Measurements from ENCODE around the gene PTPN22. TPM values are rescaled to one million over a fixed set of nuclear protein-coding genes. Genes with fewer than 3 reads are reported as not detected.

Gene PTPN22
- total and polyA plus RNA-seq, 7 experiments from 2014 or later, result 22.2 to 76.7 (median 29.7) TPM

GRCh38 chr1:113870778-113871177 lies 734 bp downstream of the PTPN22 start:
- no peaks in the 10 kb centered on the region for H3K36me3 ChIP-seq (ENCODE audit: control insufficient read depth in 2 of 3, insufficient read depth in 3 of 3, low read length in 3 of 3)
- CTCF ChIA-PET, result interaction anchor here (0.7 to 1.6 kb wide), 3 partner anchors 10 to 35 kb away, joined by 3 to 7 read pairs (median 4); partner anchors contain the start of gene AP4B1
- intact Hi-C loops (cut with micrococcal nuclease), result loop anchor here (1.0 to 5.0 kb wide), 13 partner anchors 17 to 1252 kb away; partner anchors contain the start of genes CAPZA1 (in 2 of the 2), ST7L (in 2 of the 2), AP4B1 (in 1 of the 2) and BCL2L15 (in 1 of the 2)

GRCh38 chr1:113868387-113869083 lies 3.0 kb downstream of the PTPN22 start:
- Mint-ChIP-seq H3K4me3 (peak overlapping the region; percentile 41 to 95 (median 86)), H3K9me3 (no peaks in the 10 kb centered on the region), H3K4me1 (peaks cover 35 to 74% (median 65%) of the 10 kb centered on the region in 7 donors), H3K36me3 (peaks cover 0 to 26% (median 16%) of the 10 kb centered on the region in 5 donors), H3K27ac (peak overlapping the region in 8 of 9 donors; percentile 46 to 86 (median 76)), H3K27me3 (no peaks in the 10 kb centered on the region)
- POLR2A ChIA-PET, result interaction anchor here (1.0 to 3.3 kb wide), 7 partner anchors 11 to 61 kb away, joined by 3 to 19 read pairs (median 7); partner anchors contain the start of genes AP4B1, HIPK1 and RSBN1
- no peaks in the 10 kb centered on the region for H3K27me3 ChIP-seq (ENCODE audit: control insufficient read depth in 2 of 2, insufficient read depth in 2 of 2, low read length in 2 of 2)
- ATAC-seq, result no peak
- H3K9me3 ChIP-seq (ENCODE audit: control insufficient read depth in 2 of 3, low read length in 3 of 3), result no peaks in the 10 kb centered on the region
- H3K4me3 ChIP-seq (ENCODE audit: low read length), result no peak overlapping the region
- H3K36me3 ChIP-seq (ENCODE audit: control insufficient read depth in 2 of 3, insufficient read depth in 3 of 3, low read length in 3 of 3), result peaks cover 0 to under 1% (median 0%) of the 10 kb centered on the region in 3 experiments
- H3K4me1 ChIP-seq (ENCODE audit: control insufficient read depth in 2 of 2, insufficient read depth in 2 of 2, low read length in 2 of 2), result peaks cover 26 to 46% of the 10 kb centered on the region in 2 donors
- intact Hi-C loops (cut with micrococcal nuclease), result no loop called here
- H3K27ac ChIP-seq (ENCODE audit: low read depth, low read length), result no peak overlapping the region
- DNase-seq, result peak in 1 of 9 donors; percentile 20
- CTCF ChIA-PET, result interaction anchor here (0.6 to 1.3 kb wide), 5 partner anchors 18 to 189 kb away, joined by 3 to 4 read pairs (median 3); partner anchors contain the start of gene BCL2L15

More at GRCh38 chr1:113870778-113871177, 734 bp downstream of the PTPN22 start:
- H3K36me3 Mint-ChIP-seq, result peaks cover 0 to 20% (median 7%) of the 10 kb centered on the region in 5 donors
- H3K9me3 Mint-ChIP-seq, result peaks cover 0 to 3% (median 0%) of the 10 kb centered on the region in 11 donors
- peak overlapping the region; percentile 82 to 95 (median 92) for H3K4me3 Mint-ChIP-seq
- ATAC-seq, result no peak
- Histone ChIP-seq H3K4me3 (ENCODE audit: low read length) (peak overlapping the region; percentile 81), H3K27ac (ENCODE audit: low read depth, low read length) (peak overlapping the region; percentile 87), H3K9me3 (ENCODE audit: control insufficient read depth in 2 of 3, low read length in 3 of 3) (no peaks in the 10 kb centered on the region), H3K4me1 (ENCODE audit: control insufficient read depth in 2 of 2, insufficient read depth in 2 of 2, low read length in 2 of 2) (peaks cover 30 to 62% of the 10 kb centered on the region in 2 donors), H3K27me3 (ENCODE audit: control insufficient read depth in 2 of 2, insufficient read depth in 2 of 2, low read length in 2 of 2) (no peaks in the 10 kb centered on the region)
- H3K27ac Mint-ChIP-seq, result peak overlapping the region; percentile 91 to 99 (median 95)
- no peaks in the 10 kb centered on the region for H3K27me3 Mint-ChIP-seq
- DNase-seq, result peak in 1 of 9 donors; percentile 8
- POLR2A ChIA-PET, result interaction anchor here (1.1 to 3.3 kb wide), 5 partner anchors 9 to 59 kb away, joined by 3 to 19 read pairs (median 9); partner anchors contain the start of genes AP4B1 and HIPK1
- peaks cover 40 to 79% (median 74%) of the 10 kb centered on the region in 7 donors for H3K4me1 Mint-ChIP-seq

GRCh38 chr1:113861641-113862040 lies 9.9 kb downstream of the PTPN22 start:
- Histone ChIP-seq H3K9me3 (ENCODE audit: control insufficient read depth in 2 of 3, low read length in 3 of 3) (no peaks in the 10 kb centered on the region), H3K36me3 (ENCODE audit: control insufficient read depth in 2 of 3, insufficient read depth in 3 of 3, low read length in 3 of 3) (peaks cover 0 to 23% (median 5%) of the 10 kb centered on the region in 3 experiments), H3K27me3 (ENCODE audit: control insufficient read depth in 2 of 2, insufficient read depth in 2 of 2, low read length in 2 of 2) (no peaks in the 10 kb centered on the region), H3K4me3 (ENCODE audit: low read length) (no peak overlapping the region), H3K27ac (ENCODE audit: low read depth, low read length) (no peak overlapping the region), H3K4me1 (ENCODE audit: control insufficient read depth in 2 of 2, insufficient read depth in 2 of 2, low read length in 2 of 2) (peaks cover 0 to 30% of the 10 kb centered on the region in 2 donors)
- Mint-ChIP-seq H3K9me3 (no peaks in the 10 kb centered on the region), H3K4me3 (no peak overlapping the region), H3K4me1 (peaks cover 23 to 57% (median 47%) of the 10 kb centered on the region in 7 donors), H3K27ac (peak overlapping the region in 6 of 9 donors; percentile 0 to 77 (median 54)), H3K27me3 (no peaks in the 10 kb centered on the region), H3K36me3 (peaks cover 1 to 51% (median 35%) of the 10 kb centered on the region in 5 donors)
- CTCF ChIA-PET, result no interaction called here
- DNase-seq, result no peak
- ATAC-seq, result no peak
- intact Hi-C loops (cut with micrococcal nuclease), result no loop called here
- POLR2A ChIA-PET, result no interaction called here

GRCh38 chr1:113860891-113861290 lies 10.6 kb downstream of the PTPN22 start:
- intact Hi-C loops (cut with micrococcal nuclease), result no loop called here
- H3K4me1 ChIP-seq (ENCODE audit: control insufficient read depth in 2 of 2, insufficient read depth in 2 of 2, low read length in 2 of 2), result peaks cover 0 to 30% of the 10 kb centered on the region in 2 donors
- ChIA-PET CTCF (interaction anchor here (1.0 kb wide), 1 partner anchor 10 kb away, joined by 3 read pairs; no protein-coding TSS in a partner anchor), POLR2A (interaction anchor here (1.3 kb wide), 1 partner anchor 33 kb away, joined by 3 read pairs; no protein-coding TSS in a partner anchor)
- DNase-seq, result no peak
- Mint-ChIP-seq H3K36me3 (peaks cover 9 to 56% (median 40%) of the 10 kb centered on the region in 5 donors), H3K9me3 (no peaks in the 10 kb centered on the region), H3K4me1 (peaks cover 28 to 58% (median 45%) of the 10 kb centered on the region in 7 donors), H3K27me3 (no peaks in the 10 kb centered on the region), H3K4me3 (peak overlapping the region in 1 of 10 donors; percentile 29), H3K27ac (peak overlapping the region in 6 of 9 donors; percentile 0 to 77 (median 22))
- H3K4me3 ChIP-seq (ENCODE audit: low read length), result no peak overlapping the region
- no peaks in the 10 kb centered on the region for H3K27me3 ChIP-seq (ENCODE audit: control insufficient read depth in 2 of 2, insufficient read depth in 2 of 2, low read length in 2 of 2)
- ATAC-seq, result no peak
- H3K9me3 ChIP-seq (ENCODE audit: control insufficient read depth in 2 of 3, low read length in 3 of 3), result no peaks in the 10 kb centered on the region
- no peak overlapping the region for H3K27ac ChIP-seq (ENCODE audit: low read depth, low read length)
- H3K36me3 ChIP-seq (ENCODE audit: control insufficient read depth in 2 of 3, insufficient read depth in 3 of 3, low read length in 3 of 3), result peaks cover 0 to 30% (median 5%) of the 10 kb centered on the region in 3 experiments

DNA sequence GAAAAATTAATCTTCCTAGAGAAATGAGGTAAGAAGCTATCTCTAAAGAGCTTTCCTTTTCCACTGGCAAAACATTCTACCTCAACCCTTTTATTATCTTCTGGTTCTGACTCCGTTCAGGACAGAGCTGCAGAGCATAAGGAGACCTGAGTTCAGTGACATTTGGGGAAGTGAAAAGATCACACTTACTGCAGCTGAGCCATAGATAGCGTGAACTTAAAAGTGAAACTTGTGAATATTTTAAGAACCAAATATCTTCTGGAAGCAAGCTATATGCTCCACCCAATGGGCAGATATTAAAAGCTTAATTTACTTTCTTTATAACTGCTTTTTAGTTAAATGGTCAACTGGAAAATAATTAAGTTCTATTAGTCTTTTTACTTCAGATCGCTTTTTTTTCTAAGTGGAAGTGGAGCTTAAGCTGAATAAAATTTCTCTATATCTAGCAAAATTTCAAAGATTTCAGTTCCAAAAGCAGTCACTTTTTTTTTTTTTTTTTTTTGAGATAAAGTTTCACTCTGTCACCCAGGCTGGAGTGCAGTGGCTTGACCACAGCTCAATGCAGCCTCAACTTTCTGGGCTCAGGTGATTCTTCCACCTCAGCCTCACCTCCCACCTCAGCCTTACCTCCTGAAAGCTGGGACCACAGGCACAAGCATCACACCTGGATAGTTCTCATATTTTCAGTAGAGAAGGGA lies 11.9 kb downstream of the PTPN22 start:
- H3K27ac ChIP-seq (ENCODE audit: low read depth, low read length), result no peak overlapping the region
- POLR2A ChIA-PET, result interaction anchor here (0.7 to 1.3 kb wide), 2 partner anchors 34 to 45 kb away, joined by 3 to 6 read pairs; partner anchors contain the start of gene AP4B1

GRCh38 chr1:113858982-113859381 lies 12.5 kb downstream of the PTPN22 start:
- peak overlapping the region in 1 of 10 donors; percentile 14 for H3K4me3 Mint-ChIP-seq
- no peaks in the 10 kb centered on the region for H3K9me3 ChIP-seq (ENCODE audit: control insufficient read depth in 2 of 3, low read length in 3 of 3)
- DNase-seq, result no peak

More for the DNA sequence above, 11.9 kb downstream of the PTPN22 start:
- intact Hi-C loops (cut with micrococcal nuclease), result no loop called here
- Histone ChIP-seq H3K4me3 (ENCODE audit: low read length) (no peak overlapping the region), H3K4me1 (ENCODE audit: control insufficient read depth in 2 of 2, insufficient read depth in 2 of 2, low read length in 2 of 2) (peaks cover 0 to 25% of the 10 kb centered on the region in 2 donors), H3K9me3 (ENCODE audit: control insufficient read depth in 2 of 3, low read length in 3 of 3) (no peaks in the 10 kb centered on the region), H3K36me3 (ENCODE audit: control insufficient read depth in 2 of 3, insufficient read depth in 3 of 3, low read length in 3 of 3) (peaks cover 0 to 42% (median 5%) of the 10 kb centered on the region in 3 experiments), H3K27me3 (ENCODE audit: control insufficient read depth in 2 of 2, insufficient read depth in 2 of 2, low read length in 2 of 2) (no peaks in the 10 kb centered on the region)
- no peaks in the 10 kb centered on the region for H3K9me3 Mint-ChIP-seq
- peaks cover 21 to 47% (median 33%) of the 10 kb centered on the region in 7 donors for H3K4me1 Mint-ChIP-seq
- peak overlapping the region in 8 of 10 donors; percentile 2 to 70 (median 34) for H3K4me3 Mint-ChIP-seq
- CTCF ChIA-PET, result interaction anchor here (1.0 to 1.1 kb wide), 2 partner anchors 10 to 11 kb away, joined by 3 to 5 read pairs; no protein-coding TSS in a partner anchor
- H3K27ac Mint-ChIP-seq, result peak overlapping the region in 8 of 9 donors; percentile 10 to 73 (median 46)
- peak; percentile 78 for ATAC-seq
- DNase-seq, result no peak
- no peaks in the 10 kb centered on the region for H3K27me3 Mint-ChIP-seq
- H3K36me3 Mint-ChIP-seq, result peaks cover 12 to 54% (median 42%) of the 10 kb centered on the region in 5 donors

More at GRCh38 chr1:113858982-113859381, 12.5 kb downstream of the PTPN22 start:
- Mint-ChIP-seq H3K27ac (peak overlapping the region in 8 of 9 donors; percentile 10 to 87 (median 38)), H3K36me3 (peaks cover 14 to 61% (median 48%) of the 10 kb centered on the region in 5 donors), H3K4me1 (peaks cover 20 to 47% (median 34%) of the 10 kb centered on the region in 7 donors), H3K9me3 (no peaks in the 10 kb centered on the region), H3K27me3 (no peaks in the 10 kb centered on the region)
- CTCF ChIA-PET, result interaction anchor here (1.1 kb wide), 1 partner anchor 9 kb away, joined by 5 read pairs; no protein-coding TSS in a partner anchor
- POLR2A ChIA-PET, result interaction anchor here (1.3 kb wide), 1 partner anchor 46 kb away, joined by 3 read pairs; the partner anchor contains the start of gene AP4B1
- H3K27ac ChIP-seq (ENCODE audit: low read depth, low read length), result no peak overlapping the region
- H3K36me3 ChIP-seq (ENCODE audit: control insufficient read depth in 2 of 3, insufficient read depth in 3 of 3, low read length in 3 of 3), result peaks cover 0 to 47% (median 5%) of the 10 kb centered on the region in 3 experiments
- intact Hi-C loops (cut with micrococcal nuclease), result no loop called here
- no peak overlapping the region for H3K4me3 ChIP-seq (ENCODE audit: low read length)
- H3K4me1 ChIP-seq (ENCODE audit: control insufficient read depth in 2 of 2, insufficient read depth in 2 of 2, low read length in 2 of 2), result peaks cover 0 to 25% of the 10 kb centered on the region in 2 donors
- ATAC-seq, result no peak
- no peaks in the 10 kb centered on the region for H3K27me3 ChIP-seq (ENCODE audit: control insufficient read depth in 2 of 2, insufficient read depth in 2 of 2, low read length in 2 of 2)
